Body of pancreas (tissue), 4 donors: ENCODE measurements around the gene SCO1. TPM values are rescaled to one million over a fixed set of nuclear protein-coding genes. Genes with fewer than 3 reads are reported as not detected.

ENCODE experiments used
- ATAC-seq: fragments of 150-250 bp; one replicate; pipeline ENCODE4 v1.9.1; 2016
- DNase-seq, 4 donors: peaks; one replicate each; pipeline ENCODE4 v3.0.0-alpha.2; 2019
- H3K27ac ChIP-seq, 4 donors: fragments of 200-600 bp; sonication (generic); 1 replicate in 3 of 4; 2 replicates in 1 of 4; pipeline versions ENCODE4 v1.5.1 to v1.6.1; 2016 to 2019; ENCODE audit warnings: mild to moderate bottlenecking in 1 of 4, mixed read lengths in 1 of 4, moderate library complexity in 1 of 4
- H3K27me3 ChIP-seq, 2 donors: fragments of 200-600 bp; sonication (generic); one replicate each; pipeline ENCODE4 v1.6.0; 2016; ENCODE audit warnings: mild to moderate bottlenecking in 1 of 2
- H3K36me3 ChIP-seq, 2 donors: fragments of 200-600 bp; sonication (generic); replicated peaks in 1 of 2; 2 replicates each; pipeline ENCODE4 v1.5.1; 2016; ENCODE audit warnings: low read depth in 2 of 2; ENCODE audit not compliant: insufficient read depth in 1 of 2
- H3K4me1 ChIP-seq: fragments of 200-600 bp; sonication (generic); one replicate; pipeline ENCODE4 v1.6.0; 2016
- H3K4me3 ChIP-seq, 2 donors: fragments of 200-600 bp; sonication (generic); 1 replicate in 1 of 2; 2 replicates in 1 of 2; pipeline ENCODE4 v1.5.1; 2016 to 2019
- H3K9me3 ChIP-seq, 3 donors: fragments of 200-600 bp; sonication (generic); 1 replicate in 2 of 3; 2 replicates in 1 of 3; pipeline ENCODE4 v1.5.1; 2016
- CTCF ChIP-seq, 7 experiments: fragments of 450-650 bp in 4 of 7; fragments of 200-600 bp in 3 of 7; sonication (generic) in 3 of 7; IDR thresholded peaks; one replicate each; pipeline ENCODE4 v1.5.1; 2016 to 2019; ENCODE audit warnings: antibody characterized with exemption in 7 of 7
- POLR2A ChIP-seq, 3 donors: fragments of 450-650 bp; IDR thresholded peaks; one replicate each; pipeline ENCODE4 v1.6.1; 2016; ENCODE audit warnings: antibody characterized with exemption in 3 of 3, mild to moderate bottlenecking in 2 of 3
- WGBS, 2 donors: methylation state at CpG; one replicate each; pipeline ENCODE4 v1.1.5; 2017; 5-methylcytosine and 5-hydroxymethylcytosine counted together
- intact Hi-C: fragments of 100-400 bp; cut with DNase I; formaldehyde crosslinking; loops from one replicate; pipeline ENCODE4 v1.15.1; 2023
- total RNA-seq, 2 donors: library from RNA; depleted of rRNA; stranded (reverse); fragments of >200 nt; gene quantifications; one replicate each; pipeline ENCODE4 v1.1.0, GENCODE V29; 2016

SCO1 gene
- total RNA-seq, 2 donors from 2014 or later: 20.5 to 46.5 TPM

- H3K4me3 ChIP-seq: no peak overlapping the region
- 87 to 94% methylated on average over 5 to 10 of the region's 10 CpGs for WGBS, 2 donors
- no peak for TF ChIP-seq POLR2A (IDR thresholded peaks at IDR 0.05)
- no peak for TF ChIP-seq CTCF (IDR thresholded peaks at IDR 0.05)
- H3K27me3 ChIP-seq: no peaks in the 10 kb centered on the region
- intact Hi-C loops: no loop called here
- no peak overlapping the region for H3K27ac ChIP-seq
- DNase-seq (no peak), ATAC-seq (no peak)
- H3K36me3 ChIP-seq: no peaks in the 10 kb centered on the region
- H3K9me3 ChIP-seq: no peaks in the 10 kb centered on the region
- H3K4me1 ChIP-seq: peaks cover 28% of the 10 kb centered on the region
These were observed 44.2 kb upstream of the SCO1 start for GRCh38 chr17:10741416-10742135.

DNA sequence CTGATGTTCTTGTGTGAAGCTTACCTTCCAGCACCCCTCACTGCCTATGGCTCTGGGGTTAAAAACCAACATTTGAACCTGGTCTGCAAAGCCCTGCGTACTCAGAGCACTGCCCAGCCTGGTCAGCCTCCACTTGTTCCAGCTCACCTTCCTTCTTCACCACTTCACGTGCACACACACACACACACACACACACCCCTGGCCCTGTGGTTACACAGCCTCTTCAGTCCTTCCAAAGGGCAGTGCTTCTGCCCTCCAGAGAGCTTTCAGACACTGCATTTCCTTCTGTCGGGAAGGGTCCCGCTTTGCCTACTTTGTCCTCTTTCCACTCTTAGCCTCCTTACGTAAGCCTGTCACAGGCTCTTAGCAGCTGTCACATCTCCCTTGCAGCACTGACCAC lies 42.1 kb upstream of the SCO1 start:
- TF ChIP-seq POLR2A (IDR thresholded peaks at IDR 0.05) (no peak), CTCF (IDR thresholded peaks at IDR 0.05) (no peak)
- no peak for DNase-seq
- intact Hi-C loops: no loop called here
- Histone ChIP-seq H3K27me3 (no peaks in the 10 kb centered on the region), H3K4me3 (no peak overlapping the region), H3K27ac (no peak overlapping the region), H3K36me3 (no peaks in the 10 kb centered on the region), H3K9me3 (no peaks in the 10 kb centered on the region), H3K4me1 (peaks cover 24% of the 10 kb centered on the region)
- 85 to 93% methylated on average over 5 of the region's 5 CpGs for WGBS, 2 donors
- no peak for ATAC-seq

- 74 to 75% methylated on average over 4 to 5 of the region's 5 CpGs for WGBS, 2 donors
- ATAC-seq (no peak), DNase-seq (no peak)
- no peaks in the 10 kb centered on the region for H3K36me3 ChIP-seq
- intact Hi-C loops: no loop called here
- H3K9me3 ChIP-seq: no peaks in the 10 kb centered on the region
- no peak overlapping the region for H3K27ac ChIP-seq
- H3K4me3 ChIP-seq: no peak overlapping the region
- peaks cover 19% of the 10 kb centered on the region for H3K4me1 ChIP-seq
- TF ChIP-seq CTCF (IDR thresholded peaks at IDR 0.05) (no peak), POLR2A (IDR thresholded peaks at IDR 0.05) (no peak)
- H3K27me3 ChIP-seq: no peaks in the 10 kb centered on the region
These were observed 41.4 kb upstream of the SCO1 start for GRCh38 chr17:10738521-10739258.

GRCh38 chr17:10737736-10738135 lies 40.4 kb upstream of the SCO1 start:
- no peaks in the 10 kb centered on the region for H3K36me3 ChIP-seq
- DNase-seq (no peak), ATAC-seq (no peak)
- no peaks in the 10 kb centered on the region for H3K27me3 ChIP-seq
- intact Hi-C loops: no loop called here
- TF ChIP-seq CTCF (IDR thresholded peaks at IDR 0.05) (no peak), POLR2A (IDR thresholded peaks at IDR 0.05) (no peak)
- 63 to 76% methylated on average over 3 of the region's 3 CpGs for WGBS, 2 donors
- no peak overlapping the region for H3K4me3 ChIP-seq
- peak overlapping the region in 3 of 4 donors; percentile 39 to 76 (median 56) for H3K27ac ChIP-seq
- H3K4me1 ChIP-seq: peaks cover 19% of the 10 kb centered on the region
- no peaks in the 10 kb centered on the region for H3K9me3 ChIP-seq
